SK-N-SH treated with all-trans-retinoic acid at 6 μM for 48 hours (cell line): ENCODE measurements around the gene TMEM30A.

ENCODE experiments used
- ATAC-seq: fragments of 200-7000 bp; cut with Tn5 transposase; 3 replicates; pipeline ENCODE4 v1.9.1; 2020; ENCODE audit warnings: mild to moderate bottlenecking, moderate library complexity
- ARNTL ChIP-seq: fragments of 450-650 bp; formaldehyde crosslinking; IDR thresholded peaks from 2 replicates; pipeline ENCODE4 v1.5.0; 2020; ENCODE audit warnings: low read depth, mild to moderate bottlenecking, moderate library complexity, borderline replicate concordance
- BACH2 ChIP-seq: fragments of 250-450 bp; sonication (Bioruptor Pico); IDR thresholded peaks from 2 replicates; pipeline ENCODE4 v1.9.0; 2021; ENCODE audit warnings: mild to moderate bottlenecking, borderline replicate concordance
- CREB5 ChIP-seq: fragments of 250-450 bp; sonication (Bioruptor Pico); IDR thresholded peaks from 2 replicates; pipeline ENCODE4 v1.5.1; 2020; ENCODE audit warnings: low read depth, mild to moderate bottlenecking, moderate library complexity
- CSDC2 ChIP-seq: fragments of 250-450 bp; sonication (Bioruptor Pico); IDR thresholded peaks from 2 replicates; pipeline ENCODE4 v1.5.0; 2020; ENCODE audit warnings: mild to moderate bottlenecking, moderate library complexity
- ESRRG ChIP-seq: fragments of 250-450 bp; sonication (Bioruptor Pico); IDR thresholded peaks from 2 replicates; pipeline ENCODE4 v1.6.1; 2021; ENCODE audit warnings: mild to moderate bottlenecking
- GLIS3 ChIP-seq: fragments of 250-450 bp; sonication (Bioruptor Pico); IDR thresholded peaks from 2 replicates; pipeline ENCODE4 v1.5.0; 2020; ENCODE audit warnings: mild to moderate bottlenecking, moderate library complexity
- ISL1 ChIP-seq: fragments of 250-450 bp; sonication (Bioruptor Pico); IDR thresholded peaks from 2 replicates; pipeline ENCODE4 v2.1.2; 2022; ENCODE audit warnings: mild to moderate bottlenecking, moderate library complexity
- OSR1 ChIP-seq: fragments of 250-450 bp; sonication (Bioruptor Pico); IDR thresholded peaks from 2 replicates; pipeline ENCODE4 v1.8.0; 2022; ENCODE audit warnings: moderate library complexity, mild to moderate bottlenecking, inconsistent platforms
- POU6F1 ChIP-seq: fragments of 250-450 bp; sonication (Bioruptor Pico); IDR thresholded peaks from 2 replicates; pipeline ENCODE4 v1.8.0; 2021; ENCODE audit warnings: low read depth, mild to moderate bottlenecking, moderate library complexity, borderline replicate concordance
- PPARA ChIP-seq: fragments of 250-450 bp; sonication (Bioruptor Pico); IDR thresholded peaks from 2 replicates; pipeline ENCODE4 v1.5.0; 2020; ENCODE audit warnings: mild to moderate bottlenecking, borderline replicate concordance
- RARB ChIP-seq: fragments of 250-450 bp; sonication (Bioruptor Pico); IDR thresholded peaks from 2 replicates; pipeline ENCODE4 v1.8.0; 2021; ENCODE audit warnings: mild to moderate bottlenecking, moderate library complexity
- SNAI2 ChIP-seq: fragments of 250-450 bp; sonication (Bioruptor Pico); IDR thresholded peaks from 2 replicates; pipeline ENCODE4 v1.5.0; 2020; ENCODE audit warnings: mild to moderate bottlenecking, moderate library complexity
- TOX ChIP-seq: fragments of 250-450 bp; sonication (Bioruptor Pico); IDR thresholded peaks from 2 replicates; pipeline ENCODE4 v1.8.0; 2021; ENCODE audit warnings: mild to moderate bottlenecking, moderate library complexity, borderline replicate concordance
- TSHZ2 ChIP-seq: fragments of 250-450 bp; sonication (Bioruptor Pico); IDR thresholded peaks from 2 replicates; pipeline ENCODE4 v1.5.0; 2020; ENCODE audit warnings: mild to moderate bottlenecking, moderate library complexity
- ZC3H10 ChIP-seq: fragments of 250-450 bp; sonication (Bioruptor Pico); IDR thresholded peaks from 2 replicates; pipeline ENCODE4 v1.5.1; 2021; ENCODE audit warnings: mild to moderate bottlenecking, moderate library complexity
- ZFP3 ChIP-seq: fragments of 250-450 bp; sonication (Bioruptor Pico); IDR thresholded peaks from 2 replicates; pipeline ENCODE4 v1.5.0; 2020; ENCODE audit warnings: mild to moderate bottlenecking, moderate library complexity
- ZFP30 ChIP-seq: fragments of 450-650 bp; formaldehyde crosslinking; IDR thresholded peaks from 2 replicates; pipeline ENCODE4 v1.5.0; 2022; ENCODE audit warnings: mild to moderate bottlenecking, moderate library complexity
- ZNF565 ChIP-seq: fragments of 450-650 bp; formaldehyde crosslinking; conservative IDR thresholded peaks from 2 replicates; pipeline ENCODE4 v1.5.0; 2020; ENCODE audit warnings: low read depth, mild to moderate bottlenecking, moderate library complexity
- ZNF70 ChIP-seq: fragments of 450-650 bp; formaldehyde crosslinking; IDR thresholded peaks from 2 replicates; pipeline ENCODE4 v1.5.0; 2020; ENCODE audit warnings: mild to moderate bottlenecking, moderate library complexity
- ZNF8 ChIP-seq: fragments of 450-650 bp; formaldehyde crosslinking; IDR thresholded peaks from 2 replicates; pipeline ENCODE4 v1.5.0; 2020; ENCODE audit warnings: mild to moderate bottlenecking, moderate library complexity

Gene TMEM30A

GRCh38 chr6:75326557-75327258 lies 42.1 kb upstream of the TMEM30A start:
- TF ChIP-seq ESRRG (CRISPR knock-in tag), result no peak
- TF ChIP-seq ZFP3 (CRISPR knock-in tag), result no peak
- no peak for TF ChIP-seq PPARA (CRISPR knock-in tag)
- TF ChIP-seq SNAI2 (CRISPR knock-in tag), result no peak
- no peak for TF ChIP-seq ZC3H10 (CRISPR knock-in tag)
- no peak for TF ChIP-seq ISL1 (CRISPR knock-in tag)
- TF ChIP-seq RARB (CRISPR knock-in tag), result no peak
- no peak for TF ChIP-seq TOX (CRISPR knock-in tag)
- no peak for TF ChIP-seq TSHZ2 (CRISPR knock-in tag)
- no peak for TF ChIP-seq ARNTL (CRISPR knock-in tag)
- ATAC-seq, result no peak

- ATAC-seq, result no peak
- TF ChIP-seq ZNF8 (CRISPR knock-in tag) (no peak), OSR1 (no peak), SNAI2 (CRISPR knock-in tag) (no peak), POU6F1 (CRISPR knock-in tag) (no peak), ZNF70 (CRISPR knock-in tag) (no peak), PPARA (CRISPR knock-in tag) (no peak), GLIS3 (CRISPR knock-in tag) (no peak)
Measured at GRCh38 chr6:75318900-75319299, 34.3 kb upstream of the TMEM30A start.

- ATAC-seq, result peak; percentile 85
- TF ChIP-seq ZNF8 (CRISPR knock-in tag) (no peak), POU6F1 (CRISPR knock-in tag) (no peak), SNAI2 (CRISPR knock-in tag) (no peak), ESRRG (CRISPR knock-in tag) (no peak), ISL1 (CRISPR knock-in tag) (peak; percentile 59), ZFP30 (CRISPR knock-in tag) (no peak)
- TF ChIP-seq, all 23 proteins: peak for 1
Measured at GRCh38 chr6:75317503-75318206, 33.1 kb upstream of the TMEM30A start.

- TF ChIP-seq GLIS3 (CRISPR knock-in tag) (no peak), BACH2 (CRISPR knock-in tag) (no peak), PPARA (CRISPR knock-in tag) (no peak), CSDC2 (CRISPR knock-in tag) (no peak), CREB5 (no peak), TSHZ2 (CRISPR knock-in tag) (no peak), POU6F1 (CRISPR knock-in tag) (no peak), ZC3H10 (CRISPR knock-in tag) (no peak), SNAI2 (CRISPR knock-in tag) (no peak), ARNTL (CRISPR knock-in tag) (no peak), ZNF8 (CRISPR knock-in tag) (no peak), ZNF70 (CRISPR knock-in tag) (no peak), ZFP30 (CRISPR knock-in tag) (no peak), RARB (CRISPR knock-in tag) (no peak), ZNF565 (no peak), TOX (CRISPR knock-in tag) (no peak)
- ATAC-seq, result no peak
Measured at GRCh38 chr6:75315978-75316377, 31.4 kb upstream of the TMEM30A start.
